Breast epithelium (tissue), 4 donors: Measurements from ENCODE around the gene PDP2. TPM values are rescaled to one million over a fixed set of nuclear protein-coding genes. Genes with fewer than 3 reads are reported as not detected.

Experiments
- DNase-seq, 2 donors: peaks; one replicate each; pipeline ENCODE4 v3.0.0-alpha.2; 2019; ENCODE audit warnings: low spot score in 2 of 2
- H3K27ac ChIP-seq, 2 donors: fragments of 200-600 bp; sonication (generic) in 1 of 2; one replicate each; pipeline ENCODE4 v1.5.1; 2016 to 2019; ENCODE audit warnings: mild to moderate bottlenecking in 1 of 2
- H3K27me3 ChIP-seq, 2 donors: fragments of 200-600 bp; sonication (generic) in 1 of 2; one replicate each; pipeline versions ENCODE4 v1.5.1 to v1.6.0; 2017 to 2019; ENCODE audit warnings: control low read depth in 1 of 2, mild to moderate bottlenecking in 1 of 2
- H3K36me3 ChIP-seq: fragments of 200-600 bp; one replicate; pipeline ENCODE4 v1.5.1; 2019
- H3K4me1 ChIP-seq, 2 donors: fragments of 200-600 bp; sonication (generic); one replicate each; pipeline ENCODE4 v1.5.1; 2016 to 2019; ENCODE audit warnings: control low read depth in 1 of 2
- H3K4me3 ChIP-seq, 3 donors: fragments of 200-600 bp; sonication (generic); 1 replicate in 2 of 3; 2 replicates in 1 of 3; pipeline ENCODE4 v1.5.1; 2016 to 2019; ENCODE audit warnings: mild to moderate bottlenecking in 3 of 3, moderate library complexity in 2 of 3
- H3K9me3 ChIP-seq, 2 donors: fragments of 200-600 bp; sonication (generic) in 1 of 2; one replicate each; pipeline ENCODE4 v1.5.1; 2016 to 2019; ENCODE audit warnings: control low read depth in 1 of 2
- POLR2A ChIP-seq: fragments of 450-650 bp; IDR thresholded peaks from one replicate; pipeline ENCODE4 v1.6.1; 2016; ENCODE audit warnings: antibody characterized with exemption, mild to moderate bottlenecking, moderate library complexity
- POLR2AphosphoS5 ChIP-seq, 3 donors: sonication (generic); formaldehyde crosslinking; IDR thresholded peaks; one replicate each; pipeline ENCODE4 v1.6.1; 2017; ENCODE audit warnings: antibody characterized with exemption in 3 of 3
- intact Hi-C: fragments of 100-400 bp; cut with DNase I; formaldehyde crosslinking; loops from one replicate; pipeline ENCODE4 v1.15.1; 2023; ENCODE audit warnings: low total_unique reads
- total RNA-seq, 3 donors: library from RNA; depleted of rRNA; stranded (reverse); fragments of >200 nt; gene quantifications; one replicate each; pipeline ENCODE4 v1.1.0, GENCODE V29; 2016
- TF ChIP-seq, protein P1 (sequence below), 3 donors: fragments of 450-650 bp; IDR thresholded peaks; one replicate each; pipeline ENCODE4 v1.5.1; 2016 to 2017; ENCODE audit warnings: antibody characterized with exemption in 3 of 3, mild to moderate bottlenecking in 3 of 3, moderate library complexity in 3 of 3

The PDP2 gene
- total RNA-seq, 3 donors from 2014 or later: 8.8 to 18.6 (median 9.4) TPM

DNA sequence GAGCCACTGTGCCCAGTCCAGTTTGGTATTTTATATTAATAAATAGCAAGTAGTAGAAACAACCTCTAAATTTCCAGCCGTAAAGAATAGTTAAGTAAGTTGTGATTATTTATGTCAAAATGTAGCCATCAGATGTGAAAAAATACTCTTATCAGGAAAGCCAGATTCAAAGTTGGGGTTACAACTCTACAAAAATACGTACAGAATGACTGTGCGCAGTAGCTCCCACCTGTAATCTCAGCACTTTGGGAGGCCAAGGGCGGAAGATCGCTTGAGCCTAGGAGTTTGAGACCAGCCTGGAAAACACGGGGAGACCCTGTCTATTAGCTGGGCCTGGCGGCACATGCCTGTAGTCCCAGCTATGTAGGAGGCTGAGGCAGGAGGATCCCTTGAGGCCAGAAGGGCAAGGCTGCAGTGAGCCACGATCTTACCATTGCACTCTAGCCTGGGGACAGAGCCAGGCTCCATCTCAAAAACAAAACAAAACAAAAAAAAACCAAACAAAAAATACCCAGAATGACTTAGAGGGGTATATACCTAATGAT is 1.7 kb downstream of the PDP2 start:
- DNase-seq: no peak
- no peak overlapping the region for H3K27ac ChIP-seq
- H3K27me3 ChIP-seq: no peaks in the 10 kb centered on the region
- TF ChIP-seq POLR2A: no peak
- TF ChIP-seq, protein P1, sequence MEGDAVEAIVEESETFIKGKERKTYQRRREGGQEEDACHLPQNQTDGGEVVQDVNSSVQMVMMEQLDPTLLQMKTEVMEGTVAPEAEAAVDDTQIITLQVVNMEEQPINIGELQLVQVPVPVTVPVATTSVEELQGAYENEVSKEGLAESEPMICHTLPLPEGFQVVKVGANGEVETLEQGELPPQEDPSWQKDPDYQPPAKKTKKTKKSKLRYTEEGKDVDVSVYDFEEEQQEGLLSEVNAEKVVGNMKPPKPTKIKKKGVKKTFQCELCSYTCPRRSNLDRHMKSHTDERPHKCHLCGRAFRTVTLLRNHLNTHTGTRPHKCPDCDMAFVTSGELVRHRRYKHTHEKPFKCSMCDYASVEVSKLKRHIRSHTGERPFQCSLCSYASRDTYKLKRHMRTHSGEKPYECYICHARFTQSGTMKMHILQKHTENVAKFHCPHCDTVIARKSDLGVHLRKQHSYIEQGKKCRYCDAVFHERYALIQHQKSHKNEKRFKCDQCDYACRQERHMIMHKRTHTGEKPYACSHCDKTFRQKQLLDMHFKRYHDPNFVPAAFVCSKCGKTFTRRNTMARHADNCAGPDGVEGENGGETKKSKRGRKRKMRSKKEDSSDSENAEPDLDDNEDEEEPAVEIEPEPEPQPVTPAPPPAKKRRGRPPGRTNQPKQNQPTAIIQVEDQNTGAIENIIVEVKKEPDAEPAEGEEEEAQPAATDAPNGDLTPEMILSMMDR (IDR thresholded peaks at IDR 0.05): no peak
- TF ChIP-seq POLR2AphosphoS5 (IDR thresholded peaks at IDR 0.05): no peak
- no peaks in the 10 kb centered on the region for H3K36me3 ChIP-seq
- intact Hi-C loops: no loop called here
- no peaks in the 10 kb centered on the region for H3K9me3 ChIP-seq
- H3K4me3 ChIP-seq: no peak overlapping the region
- H3K4me1 ChIP-seq: peaks cover 4 to 7% of the 10 kb centered on the region in 2 donors

DNA sequence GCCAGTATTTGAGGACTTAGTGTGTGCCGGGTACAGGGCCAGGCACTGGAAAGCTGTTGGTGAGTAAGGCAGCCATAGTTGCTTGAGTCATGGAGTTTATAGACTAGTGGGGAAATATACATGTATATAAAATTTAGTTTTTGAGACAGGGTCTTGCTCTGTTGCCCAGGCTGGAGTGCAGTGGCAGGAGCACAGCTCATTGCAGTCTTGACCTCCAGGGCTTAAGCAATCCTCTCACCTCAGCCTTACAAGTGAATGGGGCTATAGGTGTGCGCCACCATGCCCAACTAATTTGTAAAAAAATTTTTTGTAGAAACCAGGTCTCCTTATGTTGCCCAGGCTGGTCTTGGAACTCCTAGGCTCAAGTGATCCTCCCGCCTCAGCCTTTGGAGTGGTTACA is 2.4 kb downstream of the PDP2 start:
- DNase-seq: no peak
- Histone ChIP-seq H3K27ac (no peak overlapping the region), H3K4me1 (peaks cover 4 to 7% of the 10 kb centered on the region in 2 donors), H3K4me3 (no peak overlapping the region), H3K27me3 (no peaks in the 10 kb centered on the region), H3K9me3 (no peaks in the 10 kb centered on the region), H3K36me3 (no peaks in the 10 kb centered on the region)
- intact Hi-C loops: no loop called here
- TF ChIP-seq POLR2A: no peak
- TF ChIP-seq, protein P1 (IDR thresholded peaks at IDR 0.05): no peak
- TF ChIP-seq POLR2AphosphoS5 (IDR thresholded peaks at IDR 0.05): no peak

DNA sequence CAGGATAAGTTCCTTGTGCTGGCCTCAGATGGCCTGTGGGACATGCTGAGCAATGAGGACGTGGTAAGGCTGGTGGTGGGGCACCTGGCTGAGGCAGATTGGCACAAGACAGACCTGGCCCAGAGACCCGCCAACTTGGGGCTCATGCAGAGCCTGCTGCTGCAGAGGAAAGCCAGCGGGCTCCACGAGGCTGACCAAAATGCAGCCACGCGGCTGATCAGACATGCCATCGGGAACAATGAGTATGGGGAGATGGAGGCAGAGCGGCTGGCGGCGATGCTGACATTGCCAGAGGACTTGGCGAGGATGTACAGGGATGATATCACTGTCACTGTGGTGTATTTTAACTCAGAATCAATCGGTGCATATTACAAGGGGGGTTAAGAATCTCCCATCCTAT is 5.2 kb downstream of the PDP2 start:
- Histone ChIP-seq H3K4me3 (no peak overlapping the region), H3K9me3 (no peaks in the 10 kb centered on the region), H3K36me3 (no peaks in the 10 kb centered on the region), H3K27ac (peak overlapping the region in 1 of 2 donors; percentile 5), H3K4me1 (peaks cover 4 to 7% of the 10 kb centered on the region in 2 donors), H3K27me3 (no peaks in the 10 kb centered on the region)
- DNase-seq: no peak
- intact Hi-C loops: no loop called here
- TF ChIP-seq, protein P1 (IDR thresholded peaks at IDR 0.05): no peak
- TF ChIP-seq POLR2AphosphoS5 (IDR thresholded peaks at IDR 0.05): no peak
- no peak for TF ChIP-seq POLR2A

DNA sequence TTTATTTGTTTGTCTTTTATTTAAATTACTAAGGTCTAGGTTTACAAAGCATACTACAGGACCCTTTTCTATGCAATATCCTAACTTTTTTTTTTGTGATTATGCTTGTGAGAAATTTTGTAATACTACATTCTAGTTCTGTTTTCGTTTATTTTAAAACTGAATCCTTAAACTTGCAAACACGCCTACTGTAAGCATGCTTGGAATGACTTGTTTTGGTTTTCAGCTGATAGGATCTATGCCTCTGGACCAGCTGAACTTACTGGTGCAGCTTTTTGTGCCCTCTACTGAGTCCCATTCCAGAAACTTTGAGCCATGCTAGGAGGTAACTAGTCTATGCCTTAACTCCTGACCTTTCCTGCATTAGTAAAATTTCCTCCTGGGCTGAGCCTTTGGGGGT is 6.0 kb downstream of the PDP2 start:
- intact Hi-C loops: no loop called here
- Histone ChIP-seq H3K4me1 (peaks cover 4 to 7% of the 10 kb centered on the region in 2 donors), H3K36me3 (no peaks in the 10 kb centered on the region), H3K9me3 (no peaks in the 10 kb centered on the region), H3K27ac (no peak overlapping the region), H3K27me3 (no peaks in the 10 kb centered on the region), H3K4me3 (no peak overlapping the region)
- DNase-seq: no peak
- TF ChIP-seq POLR2A (no peak), POLR2AphosphoS5 (IDR thresholded peaks at IDR 0.05) (no peak)
- TF ChIP-seq, protein P1 (IDR thresholded peaks at IDR 0.05): no peak

DNA sequence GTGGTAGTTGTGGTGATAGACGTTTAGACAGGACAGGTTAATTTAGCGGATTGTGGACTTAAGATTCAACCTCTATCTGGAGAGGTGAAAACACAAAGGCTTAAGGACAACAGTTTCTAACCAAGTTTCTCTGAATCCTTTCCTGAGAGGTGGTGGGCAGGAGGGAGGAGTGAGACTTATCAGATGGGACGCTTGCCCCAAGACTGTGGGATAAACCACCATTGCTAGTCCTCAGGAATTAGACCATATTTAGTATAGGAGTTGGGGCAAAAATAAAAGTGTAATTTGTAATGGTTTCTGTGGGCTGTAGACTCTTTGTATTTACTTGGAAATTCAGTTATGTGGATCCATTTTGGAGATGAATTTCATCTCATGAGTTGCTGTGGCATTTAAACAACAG is 6.6 kb downstream of the PDP2 start:
- H3K9me3 ChIP-seq: no peaks in the 10 kb centered on the region
- no peaks in the 10 kb centered on the region for H3K27me3 ChIP-seq
- no peaks in the 10 kb centered on the region for H3K36me3 ChIP-seq
- intact Hi-C loops: no loop called here
- TF ChIP-seq, protein P1 (IDR thresholded peaks at IDR 0.05): no peak
- no peak overlapping the region for H3K4me3 ChIP-seq
- DNase-seq: no peak
- peaks cover 4 to 7% of the 10 kb centered on the region in 2 donors for H3K4me1 ChIP-seq
- no peak overlapping the region for H3K27ac ChIP-seq
